ENCODE results near the gene WNT9B. TPM values are rescaled to one million over a fixed set of nuclear protein-coding genes. Genes with fewer than 3 reads are reported as not detected.

The WNT9B gene
- total RNA-seq, 4 donors from 2014 or later, result 0.31 to 0.81 (median 0.45) TPM; not detected in 1

GRCh38 chr17:46888727-46889126, 37.3 kb downstream of the WNT9B start:
- Histone ChIP-seq H3K4me3 (no peak overlapping the region), H3K27ac (no peak overlapping the region), H3K27me3 (peaks cover 88% of the 10 kb centered on the region), H3K4me1 (no peaks in the 10 kb centered on the region), H3K9me3 (no peaks in the 10 kb centered on the region), H3K36me3 (no peaks in the 10 kb centered on the region)
- WGBS, 2 donors (ENCODE audit: low coverage in 1 of 2), result 20% methylated on average over 1 of the region's 1 CpG; no CpG with 5 or more reads in 1 of the 2 donors
- no peak for TF ChIP-seq EP300 (IDR thresholded peaks at IDR 0.05)
- TF ChIP-seq POLR2AphosphoS5 (IDR thresholded peaks at IDR 0.05), result no peak
- no peak for TF ChIP-seq POLR2A (IDR thresholded peaks at IDR 0.05)
- TF ChIP-seq, protein P1, sequence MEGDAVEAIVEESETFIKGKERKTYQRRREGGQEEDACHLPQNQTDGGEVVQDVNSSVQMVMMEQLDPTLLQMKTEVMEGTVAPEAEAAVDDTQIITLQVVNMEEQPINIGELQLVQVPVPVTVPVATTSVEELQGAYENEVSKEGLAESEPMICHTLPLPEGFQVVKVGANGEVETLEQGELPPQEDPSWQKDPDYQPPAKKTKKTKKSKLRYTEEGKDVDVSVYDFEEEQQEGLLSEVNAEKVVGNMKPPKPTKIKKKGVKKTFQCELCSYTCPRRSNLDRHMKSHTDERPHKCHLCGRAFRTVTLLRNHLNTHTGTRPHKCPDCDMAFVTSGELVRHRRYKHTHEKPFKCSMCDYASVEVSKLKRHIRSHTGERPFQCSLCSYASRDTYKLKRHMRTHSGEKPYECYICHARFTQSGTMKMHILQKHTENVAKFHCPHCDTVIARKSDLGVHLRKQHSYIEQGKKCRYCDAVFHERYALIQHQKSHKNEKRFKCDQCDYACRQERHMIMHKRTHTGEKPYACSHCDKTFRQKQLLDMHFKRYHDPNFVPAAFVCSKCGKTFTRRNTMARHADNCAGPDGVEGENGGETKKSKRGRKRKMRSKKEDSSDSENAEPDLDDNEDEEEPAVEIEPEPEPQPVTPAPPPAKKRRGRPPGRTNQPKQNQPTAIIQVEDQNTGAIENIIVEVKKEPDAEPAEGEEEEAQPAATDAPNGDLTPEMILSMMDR (IDR thresholded peaks at IDR 0.05), result no peak
- no peak for ATAC-seq

DNA sequence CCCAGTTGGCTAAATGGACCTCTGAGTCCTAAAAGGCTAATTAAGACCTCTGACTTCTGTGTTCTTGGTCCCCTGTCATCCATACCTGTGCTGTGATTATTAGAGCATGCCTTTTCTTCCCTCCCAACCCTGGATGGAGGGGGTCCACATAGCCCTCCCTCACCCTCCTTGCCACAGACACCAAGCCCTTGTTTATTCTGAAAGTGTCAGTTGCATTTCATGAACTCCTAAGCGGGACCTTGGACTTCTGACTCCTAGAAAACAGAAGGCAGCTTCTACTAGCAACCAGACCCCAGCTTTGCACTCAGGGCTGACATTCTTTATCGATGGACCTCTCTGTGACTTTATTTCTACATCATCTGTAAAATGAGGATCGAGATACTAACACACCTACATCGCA, 38.1 kb downstream of the WNT9B start:
- no peaks in the 10 kb centered on the region for H3K4me1 ChIP-seq
- ATAC-seq, result no peak
- no peaks in the 10 kb centered on the region for H3K9me3 ChIP-seq
- H3K27ac ChIP-seq, result no peak overlapping the region
- peaks cover 87% of the 10 kb centered on the region for H3K27me3 ChIP-seq
- no peak overlapping the region for H3K4me3 ChIP-seq
- 67 to 76% methylated on average over 2 to 4 of the region's 4 CpGs for WGBS, 2 donors (ENCODE audit: low coverage in 1 of 2)
- H3K36me3 ChIP-seq, result no peaks in the 10 kb centered on the region
- TF ChIP-seq EP300 (IDR thresholded peaks at IDR 0.05), result no peak

DNA sequence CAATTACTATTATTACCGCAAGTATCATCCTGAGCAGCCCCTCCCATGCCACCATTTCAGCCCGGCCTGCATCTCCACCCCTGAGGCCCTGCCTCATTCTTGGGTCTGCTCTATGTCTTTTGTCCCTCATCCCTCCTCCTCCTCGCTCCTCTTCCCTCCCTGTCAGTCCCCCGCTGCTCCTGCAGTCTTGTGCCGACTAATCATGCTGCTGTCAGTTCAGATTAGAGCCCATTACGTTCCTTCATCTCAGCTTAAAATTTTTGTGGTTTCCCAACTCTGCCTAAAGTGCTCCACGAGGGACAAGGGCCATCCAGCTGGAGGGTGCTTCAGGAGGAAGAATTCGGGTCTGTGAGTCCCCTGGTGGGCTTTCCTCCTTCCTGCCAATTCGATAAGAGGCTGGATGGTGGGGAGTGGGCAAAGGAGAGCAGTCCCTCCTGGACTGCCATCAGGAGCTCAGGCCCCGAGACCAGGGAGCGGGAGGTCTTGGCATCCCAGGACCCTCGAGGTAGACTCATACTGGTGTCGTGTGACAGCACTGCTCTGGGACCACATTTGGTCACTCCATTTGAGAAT, 38.7 kb downstream of the WNT9B start:
- H3K27ac ChIP-seq, result no peak overlapping the region
- TF ChIP-seq, protein P1 (IDR thresholded peaks at IDR 0.05), result no peak
- TF ChIP-seq POLR2A (IDR thresholded peaks at IDR 0.05), result no peak
- no peak for TF ChIP-seq POLR2AphosphoS5 (IDR thresholded peaks at IDR 0.05)
- TF ChIP-seq EP300 (IDR thresholded peaks at IDR 0.05), result no peak
- H3K27me3 ChIP-seq, result peaks cover 87% of the 10 kb centered on the region

DNA sequence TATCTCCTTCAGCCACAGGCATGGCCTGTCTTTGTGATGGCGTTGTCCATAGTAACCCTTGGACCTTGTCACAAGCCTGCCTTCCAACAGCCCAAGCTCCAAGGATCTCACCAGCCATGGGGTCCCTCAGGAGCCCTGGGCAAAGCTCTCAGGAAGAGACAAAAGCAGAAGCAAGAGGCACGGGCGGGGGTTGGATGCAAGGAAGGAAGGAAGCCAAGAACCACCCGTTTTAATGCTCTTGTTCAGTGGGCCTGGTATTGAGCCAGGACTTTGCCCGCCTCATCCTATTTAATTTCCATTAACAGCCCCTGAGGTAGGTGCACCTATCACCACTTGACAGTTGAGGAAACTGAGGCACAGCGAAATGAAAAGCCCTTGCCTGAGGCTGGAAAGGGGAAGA, 39.3 kb downstream of the WNT9B start:
- ATAC-seq, result no peak
- no peaks in the 10 kb centered on the region for H3K4me1 ChIP-seq
- no peaks in the 10 kb centered on the region for H3K36me3 ChIP-seq
- H3K9me3 ChIP-seq, result no peaks in the 10 kb centered on the region
- TF ChIP-seq, protein P1 (IDR thresholded peaks at IDR 0.05), result no peak
- no peak for TF ChIP-seq POLR2A (IDR thresholded peaks at IDR 0.05)
- no peak for TF ChIP-seq EP300 (IDR thresholded peaks at IDR 0.05)
- no peak for TF ChIP-seq POLR2AphosphoS5 (IDR thresholded peaks at IDR 0.05)
- no peak overlapping the region for H3K27ac ChIP-seq
- no peak overlapping the region for H3K4me3 ChIP-seq
- peaks cover 87% of the 10 kb centered on the region for H3K27me3 ChIP-seq
- WGBS, 2 donors (ENCODE audit: low coverage in 1 of 2), result 30 to 80% methylated on average over 1 to 3 of the region's 6 CpGs

More for the DNA sequence above, 38.7 kb downstream of the WNT9B start:
- Histone ChIP-seq H3K4me1 (no peaks in the 10 kb centered on the region), H3K9me3 (no peaks in the 10 kb centered on the region), H3K4me3 (no peak overlapping the region), H3K36me3 (no peaks in the 10 kb centered on the region)
- WGBS, 2 donors (ENCODE audit: low coverage in 1 of 2), result 32 to 51% methylated on average over 6 to 9 of the region's 13 CpGs
- no peak for ATAC-seq

DNA sequence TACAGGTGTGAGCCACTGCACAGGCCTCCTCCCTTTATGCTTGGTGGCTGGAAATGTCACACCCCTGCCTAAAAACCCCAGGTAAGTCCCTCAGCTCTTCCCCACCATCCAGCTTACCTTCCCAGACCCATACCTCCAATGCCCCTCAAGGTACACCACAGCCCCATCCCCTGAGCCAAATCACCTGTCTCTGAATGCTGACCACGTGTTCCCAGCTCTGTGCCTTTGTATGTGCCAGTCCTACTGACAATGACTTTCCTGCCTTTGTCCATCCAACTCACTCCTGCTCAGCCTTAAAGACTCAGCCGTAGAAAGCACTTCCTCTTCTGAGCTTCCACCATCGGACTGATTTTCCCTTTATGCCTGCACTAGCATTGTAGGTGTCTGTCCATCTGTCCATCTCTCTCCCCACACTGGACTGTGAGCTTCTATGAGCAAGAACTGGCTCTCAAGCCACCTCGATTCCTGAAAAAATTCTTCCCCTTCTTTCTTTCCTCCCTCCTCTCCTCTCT, 40.9 kb downstream of the WNT9B start:
- TF ChIP-seq POLR2A (IDR thresholded peaks at IDR 0.05) (no peak), EP300 (IDR thresholded peaks at IDR 0.05) (no peak), POLR2AphosphoS5 (IDR thresholded peaks at IDR 0.05) (no peak)
- TF ChIP-seq, protein P1 (IDR thresholded peaks at IDR 0.05), result no peak
- no peaks in the 10 kb centered on the region for H3K36me3 ChIP-seq
- no peaks in the 10 kb centered on the region for H3K9me3 ChIP-seq
- no peak overlapping the region for H3K27ac ChIP-seq
- no peak overlapping the region for H3K4me3 ChIP-seq
- H3K27me3 ChIP-seq, result peaks cover 82% of the 10 kb centered on the region
- ATAC-seq, result no peak
- H3K4me1 ChIP-seq, result no peaks in the 10 kb centered on the region
- 52 to 65% methylated on average over 3 to 4 of the region's 4 CpGs for WGBS, 2 donors (ENCODE audit: low coverage in 1 of 2)

Data from gastroesophageal sphincter (tissue), 4 donors.